ENCODE data around the gene NAXE. TPM values are rescaled to one million over a fixed set of nuclear protein-coding genes. Genes with fewer than 3 reads are reported as not detected.
A peak's percentile ranks its signal among the peaks of the same experiment; 100 is the strongest.

Gene NAXE
- total and polyA plus RNA-seq, 2 of the 13 experiments (the other 11 are each of a cell fraction or from before 2014, with no cell fraction given) = 39.4 to 59.4 TPM

- TF ChIP-seq HNF1B (CRISPR knock-in tag; IDR thresholded peaks at IDR 0.05) (peak; percentile 39; the same call in 1 of the 2 replicates), NFATC3 (CRISPR knock-in tag; IDR thresholded peaks at IDR 0.05) (0 out of 2 replicates have a peak, but pooled peaks have one; percentile 4), ZNF546 (CRISPR knock-in tag; conservative IDR thresholded peaks at IDR 0.05) (no peak; the same call in 1 of the 2 replicates), GABPB1 (CRISPR knock-in tag; IDR thresholded peaks at IDR 0.05) (no peak), ZNF276 (CRISPR knock-in tag; IDR thresholded peaks at IDR 0.05; ENCODE audit: low read depth) (no peak), SRY (CRISPR knock-in tag; IDR thresholded peaks at IDR 0.05) (peak; percentile 26; the same call in 1 of the 2 replicates), REPIN1 (CRISPR knock-in tag; IDR thresholded peaks at IDR 0.05; ENCODE audit: borderline replicate concordance, low read depth) (no peak), MIER2 (CRISPR knock-in tag; IDR thresholded peaks at IDR 0.05) (no peak), ZNF446 (CRISPR knock-in tag; IDR thresholded peaks at IDR 0.05) (no peak)
Observed at GRCh38 chr1:156592158-156592909, 758 bp downstream of the NAXE start (continued).

All from HepG2 (cell line).